ENCODE measurements around the gene PIP4P1. TPM values are rescaled to one million over a fixed set of nuclear protein-coding genes. Genes with fewer than 3 reads are reported as not detected.
"Not testable (repeated sequence)": the region's sequence is repeated elsewhere in the genome, so short reads cannot be mapped to it uniquely, and the experiment has no call there.

Gene PIP4P1
- total RNA-seq, 6 donors from 2014 or later, result 20.8 to 58.7 (median 34.2) TPM

- DNase-seq (no peak), ATAC-seq (ENCODE audit: low FRiP score in 2 of 2) (no peak)
- H3K27me3 ChIP-seq, result no peaks in the 10 kb centered on the region
- 58 to 83% methylated on average over 12 to 13 of the region's 13 CpGs for WGBS, 2 donors
- H3K27ac ChIP-seq, result no peak overlapping the region
- H3K4me3 ChIP-seq, result no peak overlapping the region
- peaks cover 34 to 67% (median 45%) of the 10 kb centered on the region in 4 donors for H3K4me1 ChIP-seq
- H3K9me3 ChIP-seq, result no peaks in the 10 kb centered on the region
- TF ChIP-seq EP300 (IDR thresholded peaks at IDR 0.05) (no peak), POLR2AphosphoS5 (IDR thresholded peaks at IDR 0.05) (no peak), CTCF (IDR thresholded peaks at IDR 0.05) (no peak), POLR2A (IDR thresholded peaks at IDR 0.05) (no peak)
- H3K36me3 ChIP-seq, result peaks cover 8 to 48% (median 34%) of the 10 kb centered on the region in 4 donors
These were observed 4.3 kb downstream of the PIP4P1 start for GRCh38 chr14:20456971-20457370.

- TF ChIP-seq EP300 (IDR thresholded peaks at IDR 0.05) (no peak), POLR2AphosphoS5 (IDR thresholded peaks at IDR 0.05) (no peak), CTCF (IDR thresholded peaks at IDR 0.05) (no peak), POLR2A (IDR thresholded peaks at IDR 0.05) (no peak)
- peak overlapping the region; percentile 36 to 83 (median 80) for H3K4me3 ChIP-seq
- peaks cover 34 to 63% (median 43%) of the 10 kb centered on the region in 4 donors for H3K4me1 ChIP-seq
- DNase-seq, result peak in 1 of 2 donors; percentile 63
- 1% methylated on average over 39 of the region's 39 CpGs for WGBS, 2 donors
- peak overlapping the region; percentile 90 to 95 (median 93) for H3K27ac ChIP-seq
- peaks cover 19 to 60% (median 41%) of the 10 kb centered on the region in 4 donors for H3K36me3 ChIP-seq
- H3K27me3 ChIP-seq, result no peaks in the 10 kb centered on the region
- no peaks in the 10 kb centered on the region for H3K9me3 ChIP-seq
- ATAC-seq (ENCODE audit: low FRiP score in 2 of 2), result peak; percentile 83 to 89
These were observed 5.6 kb downstream of the PIP4P1 start for GRCh38 chr14:20455355-20456300.

- H3K9me3 ChIP-seq, result no peaks in the 10 kb centered on the region
- H3K36me3 ChIP-seq, result peaks cover 25 to 66% (median 48%) of the 10 kb centered on the region in 4 donors
- TF ChIP-seq CTCF (IDR thresholded peaks at IDR 0.05) (peak in 1 of 6 experiments; percentile 27), POLR2A (IDR thresholded peaks at IDR 0.05) (peak in 3 of 4 donors; percentile 58 to 90 (median 80)), POLR2AphosphoS5 (IDR thresholded peaks at IDR 0.05) (peak; percentile 84 to 87), EP300 (IDR thresholded peaks at IDR 0.05) (peak in 1 of 4 donors; percentile 43)
- H3K27me3 ChIP-seq, result no peaks in the 10 kb centered on the region
- H3K27ac ChIP-seq, result peak within 1 kb of the TSS; percentile 90 to 95 (median 93)
- WGBS, 2 donors, result 0% methylated on average over 17 to 55 of the region's 56 CpGs
- ATAC-seq (ENCODE audit: low FRiP score in 2 of 2) (peak; percentile 95 to 97), DNase-seq (peak; percentile 93 to 99)
- peak within 1 kb of the TSS; percentile 77 to 92 (median 82) for H3K4me3 ChIP-seq
- H3K4me1 ChIP-seq, result peaks cover 25 to 54% (median 34%) of the 10 kb centered on the region in 4 donors
These were observed 6.5 kb downstream of the PIP4P1 start, which contains the start of the genes APEX1 and OSGEP for GRCh38 chr14:20454516-20455354. Gene APEX1 (plus strand): TSS chr14:20455226. CDS start chr14:20455646, 420 bp downstream. Gene OSGEP (minus strand): TSS chr14:20454812. CDS start chr14:20454683, 129 bp downstream.

GRCh38 chr14:20452831-20453230 is 8.4 kb downstream of the PIP4P1 start:
- Histone ChIP-seq H3K4me1 (peaks cover 22 to 39% (median 28%) of the 10 kb centered on the region in 4 donors), H3K36me3 (peaks cover 33 to 66% (median 50%) of the 10 kb centered on the region in 4 donors)
- not testable (repeated sequence) for DNase-seq; H3K27me3 ChIP-seq; H3K4me3 ChIP-seq; ATAC-seq (ENCODE audit: low FRiP score in 2 of 2); H3K9me3 ChIP-seq; H3K27ac ChIP-seq
- WGBS, 2 donors, result 96 to 98% methylated on average over 8 of the region's 8 CpGs

Measured in upper lobe of left lung (tissue), 6 donors.